GM10266 (cell line): ENCODE data around the gene LRRC38.
"Not testable (repeated sequence)": the region's sequence is repeated elsewhere in the genome, so short reads cannot be mapped to it uniquely, and the experiment has no call there.

Source experiments
- DNase-seq: peaks from one replicate; pipeline ENCODE4 v3.0.0; 2012; ENCODE audit errors: extremely low spot score
- TF ChIP-seq, protein P1 (sequence below): IDR thresholded peaks from 2 replicates; pipeline ENCODE4 v1.5.1; 2012; ENCODE audit warnings: mild to moderate bottlenecking, low read depth; ENCODE audit not compliant: control insufficient read depth, insufficient read depth; ENCODE audit errors: missing control alignments

Gene LRRC38, protein sequence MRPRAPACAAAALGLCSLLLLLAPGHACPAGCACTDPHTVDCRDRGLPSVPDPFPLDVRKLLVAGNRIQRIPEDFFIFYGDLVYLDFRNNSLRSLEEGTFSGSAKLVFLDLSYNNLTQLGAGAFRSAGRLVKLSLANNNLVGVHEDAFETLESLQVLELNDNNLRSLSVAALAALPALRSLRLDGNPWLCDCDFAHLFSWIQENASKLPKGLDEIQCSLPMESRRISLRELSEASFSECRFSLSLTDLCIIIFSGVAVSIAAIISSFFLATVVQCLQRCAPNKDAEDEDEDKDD

DNA sequence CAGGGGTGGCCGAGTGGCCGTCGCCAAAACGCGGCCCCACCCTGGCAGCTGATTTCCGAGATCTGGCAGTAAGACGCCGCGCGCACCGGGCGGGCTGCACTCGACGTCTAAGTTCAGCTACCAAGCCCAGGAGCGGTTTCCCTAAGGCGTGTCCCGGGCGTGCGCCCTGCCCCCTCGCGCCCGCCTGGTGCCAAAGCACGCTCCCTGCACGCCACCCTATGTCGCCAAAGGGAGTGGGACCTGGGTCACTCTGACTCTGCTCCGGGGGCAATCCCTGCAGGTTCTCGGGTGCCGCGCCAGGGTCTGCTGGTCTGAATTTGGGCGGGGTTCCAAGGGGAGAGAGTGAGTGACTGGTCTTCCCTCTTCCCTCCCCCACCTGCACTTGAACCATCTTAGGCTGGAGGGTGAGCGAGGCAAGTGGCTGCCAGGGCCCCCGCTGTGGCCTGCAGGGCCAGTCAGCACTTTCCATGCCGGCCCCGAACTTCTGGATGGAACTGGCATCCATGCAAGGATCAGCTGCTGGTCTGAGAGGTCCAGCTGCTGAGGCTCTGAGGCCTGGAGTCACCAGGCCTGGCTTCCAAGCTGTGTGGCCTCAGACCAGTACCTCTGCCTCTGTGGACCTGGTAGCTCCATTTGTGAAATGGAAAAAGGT, at the start of gene LRRC38:
Gene LRRC38, minus strand, starts transcription at position 109 of the 652 bp plus-strand sequence. CDS start 410 bp downstream, outside the sequence.
- no peak for DNase-seq
- TF ChIP-seq, protein P1, sequence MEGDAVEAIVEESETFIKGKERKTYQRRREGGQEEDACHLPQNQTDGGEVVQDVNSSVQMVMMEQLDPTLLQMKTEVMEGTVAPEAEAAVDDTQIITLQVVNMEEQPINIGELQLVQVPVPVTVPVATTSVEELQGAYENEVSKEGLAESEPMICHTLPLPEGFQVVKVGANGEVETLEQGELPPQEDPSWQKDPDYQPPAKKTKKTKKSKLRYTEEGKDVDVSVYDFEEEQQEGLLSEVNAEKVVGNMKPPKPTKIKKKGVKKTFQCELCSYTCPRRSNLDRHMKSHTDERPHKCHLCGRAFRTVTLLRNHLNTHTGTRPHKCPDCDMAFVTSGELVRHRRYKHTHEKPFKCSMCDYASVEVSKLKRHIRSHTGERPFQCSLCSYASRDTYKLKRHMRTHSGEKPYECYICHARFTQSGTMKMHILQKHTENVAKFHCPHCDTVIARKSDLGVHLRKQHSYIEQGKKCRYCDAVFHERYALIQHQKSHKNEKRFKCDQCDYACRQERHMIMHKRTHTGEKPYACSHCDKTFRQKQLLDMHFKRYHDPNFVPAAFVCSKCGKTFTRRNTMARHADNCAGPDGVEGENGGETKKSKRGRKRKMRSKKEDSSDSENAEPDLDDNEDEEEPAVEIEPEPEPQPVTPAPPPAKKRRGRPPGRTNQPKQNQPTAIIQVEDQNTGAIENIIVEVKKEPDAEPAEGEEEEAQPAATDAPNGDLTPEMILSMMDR = no peak

DNA sequence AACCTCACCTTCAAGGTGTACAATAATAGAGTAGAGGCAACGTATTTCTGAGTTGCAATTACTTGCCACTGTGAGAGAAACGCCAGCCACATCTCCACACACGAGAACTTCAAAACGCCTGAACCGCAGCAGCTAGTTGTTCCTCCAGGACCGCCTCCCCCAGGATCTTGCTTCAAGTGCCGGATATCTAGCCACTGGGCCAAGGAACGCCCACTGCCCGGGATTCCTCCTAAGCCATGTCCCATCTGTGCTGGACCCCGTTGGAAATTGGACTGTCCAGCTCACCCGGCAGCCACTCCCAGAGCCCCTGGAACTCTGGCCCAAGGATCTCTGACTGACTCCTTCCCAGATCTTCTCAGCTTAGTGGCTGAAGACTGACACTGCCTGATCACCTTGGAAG, 49.2 kb upstream of the LRRC38 start:
- DNase-seq = not testable (repeated sequence)

DNA sequence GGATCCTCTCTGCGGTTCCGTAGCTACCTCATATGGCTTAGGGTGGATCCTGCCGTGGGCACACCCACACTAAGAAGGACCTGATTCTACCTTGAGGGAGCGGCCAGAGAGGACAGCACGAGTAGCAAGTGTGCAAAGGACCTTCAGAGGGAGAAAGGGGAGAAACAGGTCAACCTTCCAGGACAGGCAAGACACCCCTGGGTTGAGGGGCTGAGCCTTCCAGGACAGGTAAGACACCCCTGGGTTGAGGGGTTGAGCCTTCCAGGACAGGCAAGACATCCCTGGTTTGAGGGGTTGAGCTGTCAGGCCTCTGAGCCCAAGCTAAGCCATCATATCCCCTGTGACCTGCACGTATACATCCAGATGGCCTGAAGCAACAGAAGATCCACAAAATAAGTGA, 46.7 kb upstream of the LRRC38 start:
- no peak for DNase-seq
- TF ChIP-seq, protein P1 = no peak

DNA sequence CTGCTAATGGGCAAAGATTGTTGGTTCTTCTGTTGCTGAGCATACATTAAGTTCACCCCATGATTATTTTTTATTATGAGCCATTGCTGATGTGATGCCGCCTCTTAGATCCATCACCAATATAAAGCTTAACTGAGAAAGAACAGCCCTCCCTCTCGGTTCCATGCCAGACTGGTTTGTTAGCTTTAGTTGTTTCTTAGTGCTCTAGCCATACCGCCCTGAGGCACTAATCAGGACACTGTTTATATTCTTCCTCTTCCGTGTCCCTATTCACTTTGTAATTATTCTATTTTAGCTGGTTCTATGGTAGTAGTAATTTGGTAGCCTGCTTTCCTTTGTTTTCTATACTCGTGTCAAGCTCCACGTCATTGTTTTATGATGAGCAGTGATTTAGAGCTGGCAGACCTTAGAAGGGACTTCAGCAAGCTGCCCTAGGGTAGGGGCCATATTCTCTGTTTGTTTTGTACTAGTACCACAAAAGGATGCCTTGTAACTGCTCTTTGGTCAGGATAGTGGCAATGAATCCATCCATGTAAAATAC, 42.5 kb upstream of the LRRC38 start:
- no peak for DNase-seq
- TF ChIP-seq, protein P1 = no peak

DNA sequence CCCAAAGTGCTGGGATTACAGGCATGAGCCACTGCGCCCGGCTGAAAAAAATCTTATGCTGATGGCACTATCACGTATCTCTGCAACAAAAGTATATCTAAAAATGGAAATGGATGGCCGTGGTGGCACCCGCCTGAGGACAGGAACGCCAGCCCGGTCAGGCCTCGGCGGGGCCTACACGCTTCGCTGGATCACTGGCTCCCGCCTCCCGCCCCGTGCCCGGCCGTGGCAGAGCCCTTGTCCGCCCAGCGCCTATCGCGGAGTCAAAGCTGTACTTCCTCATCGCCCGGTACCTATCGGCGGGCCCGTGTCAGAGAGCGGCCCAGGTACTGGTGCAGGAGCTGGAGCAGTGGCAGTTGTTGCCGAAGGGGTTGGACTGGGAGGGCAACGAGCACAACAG, 41.0 kb upstream of the LRRC38 start:
- TF ChIP-seq, protein P1 = no peak
- DNase-seq = no peak

DNA sequence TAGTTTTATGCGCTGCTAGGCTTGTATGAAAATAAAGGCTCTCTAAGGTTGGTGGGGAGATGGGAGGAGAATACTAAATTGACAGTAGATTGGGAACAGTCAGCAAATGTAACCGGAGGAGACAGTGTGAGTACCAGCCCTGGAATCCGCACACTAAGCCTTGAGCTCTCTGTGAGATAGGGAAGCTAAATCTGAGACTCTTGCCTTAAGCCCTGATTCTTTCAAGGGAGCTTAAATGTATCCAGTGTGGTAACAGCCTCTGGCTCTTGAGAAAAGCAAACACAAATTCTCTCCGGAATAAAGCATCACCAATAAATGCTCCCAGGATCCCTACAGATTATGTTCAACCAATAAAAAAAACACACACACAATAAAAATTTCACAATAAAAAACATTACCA, 36.9 kb upstream of the LRRC38 start:
- TF ChIP-seq, protein P1 = no peak
- DNase-seq = no peak

DNA sequence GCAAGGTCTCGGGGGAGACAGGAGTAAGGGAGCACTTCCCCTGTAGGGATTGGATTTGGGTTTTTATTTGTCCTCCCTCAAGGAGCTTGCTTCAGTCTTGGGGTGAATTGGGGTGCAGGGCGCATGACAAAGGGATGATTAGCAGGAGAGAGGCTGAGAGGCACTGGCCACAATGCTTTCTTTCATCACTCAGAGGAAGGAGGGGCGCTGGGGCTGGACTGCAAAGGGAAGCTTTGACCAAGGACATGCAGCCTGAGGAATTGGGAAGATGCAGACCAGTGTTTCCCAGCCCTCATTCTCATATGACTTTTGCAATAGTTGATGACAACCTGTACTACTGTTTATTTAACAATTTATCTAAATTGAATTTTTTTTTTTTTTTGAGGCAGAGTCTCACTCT, 35.7 kb upstream of the LRRC38 start:
- DNase-seq = no peak
- TF ChIP-seq, protein P1 = no peak

DNA sequence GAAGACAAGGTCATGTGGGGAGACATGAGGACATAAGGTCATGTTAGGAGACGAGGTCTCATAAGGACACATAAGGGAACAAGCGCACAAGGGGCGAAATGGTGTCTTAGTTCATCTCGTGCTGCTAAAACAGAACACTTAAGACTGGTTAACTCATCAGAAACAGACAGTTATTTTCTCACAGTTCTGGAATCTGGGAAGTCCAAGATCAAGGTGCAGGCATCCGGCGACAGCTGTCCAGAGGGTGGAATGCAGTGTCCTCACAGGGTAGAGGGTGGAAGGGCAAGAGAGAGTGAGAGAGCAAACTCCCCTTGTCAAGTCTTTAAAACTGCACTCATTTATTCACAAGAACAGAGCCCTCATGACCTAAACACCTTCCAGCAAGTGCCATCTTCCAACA, 35.2 kb upstream of the LRRC38 start:
- TF ChIP-seq, protein P1 = no peak
- DNase-seq = no peak
